GM12878 (cell line): Measurements from ENCODE around the gene CREB5. TPM values are rescaled to one million over a fixed set of nuclear protein-coding genes. Genes with fewer than 3 reads are reported as not detected.

Experiments
- ATAC-seq: fragments of 200-7000 bp; cut with Tn5 transposase; 3 replicates; pipeline ENCODE4 v1.9.1; 2020; ENCODE audit warnings: mild to moderate bottlenecking, moderate library complexity
- BruUV-seq: library from RNA; stranded (reverse); fragments of 400-500 nt; replicated peaks from 2 replicates; lab custom pipeline; 2021; lab: Mats Ljungman, UMichigan
- CTCF ChIA-PET: fragments of 300-600 bp; sonication (Branson Sonifier 250); formaldehyde crosslinking; extraction: SDS; loops from one replicate; lab custom pipeline; 2021; ENCODE audit warnings: inconsistent platforms; lab: Yijun Ruan, JAX
- POLR2A ChIA-PET: fragments of 350-600 bp; formaldehyde crosslinking; extraction: SDS; loops from one replicate; lab custom pipeline; 2021; ENCODE audit warnings: inconsistent platforms; lab: Charles Lee
- RAD21 ChIA-PET: fragments of 300-600 bp; sonication (Branson Sonifier 250); formaldehyde crosslinking; loops from one replicate; lab custom pipeline; 2023; ENCODE audit warnings: antibody characterized with exemption; ENCODE audit not compliant: unreplicated experiment; lab: Charles Lee
- SMC1A ChIA-PET: fragments of 300-600 bp; sonication (Branson Sonifier 250); formaldehyde crosslinking; loops from one replicate; lab custom pipeline; 2023; ENCODE audit not compliant: unreplicated experiment, uncharacterized antibody; lab: Charles Lee
- DNase-seq: peaks from one replicate; pipeline ENCODE4 v3.0.0-alpha.2; 2011; ENCODE audit warnings: low read depth, low spot score
- FAIRE-seq: peaks from 3 replicates; lab custom pipeline; 2011; peaks lifted over from hg19 to GRCh38; lab: Jason Lieb, UNC
- H2AFZ ChIP-seq: 2 replicates; pipeline ENCODE4 v1.6.0; 2011; ENCODE audit warnings: low read depth, low read length, control low read depth; ENCODE audit not compliant: control insufficient read depth
- H3K27ac ChIP-seq: 2 replicates; pipeline ENCODE4 v1.5.1; 2011; ENCODE audit warnings: control low read depth; ENCODE audit not compliant: control insufficient read depth, insufficient read depth
- H3K27me3 ChIP-seq, 2 experiments: replicated peaks in 1 of 2; 2 replicates each; pipeline versions ENCODE4 v1.6.0 to v1.6.1; 2011; ENCODE audit warnings: low read length in 1 of 2; ENCODE audit not compliant: control insufficient read depth in 2 of 2, insufficient read depth in 2 of 2
- H3K36me3 ChIP-seq, 2 experiments: 2 replicates each; pipeline ENCODE4 v1.5.1; 2011; ENCODE audit warnings: low read length in 1 of 2; ENCODE audit not compliant: control insufficient read depth in 2 of 2, insufficient read depth in 2 of 2
- H3K4me1 ChIP-seq: 2 replicates; pipeline ENCODE4 v1.6.1; 2011; ENCODE audit warnings: mild to moderate bottlenecking, low read length, moderate library complexity, mixed read lengths; ENCODE audit not compliant: control insufficient read depth, insufficient read depth
- H3K4me2 ChIP-seq: 2 replicates; pipeline ENCODE4 v1.6.0; 2011; ENCODE audit warnings: control low read depth; ENCODE audit not compliant: control insufficient read depth, insufficient read depth
- H3K4me3 ChIP-seq: fragments of 200-600 bp; sonication (generic); 2 replicates; pipeline ENCODE4 v1.5.1; 2016
- H3K79me2 ChIP-seq: 2 replicates; pipeline ENCODE4 v1.6.0; 2011; ENCODE audit warnings: low read length; ENCODE audit not compliant: control insufficient read depth, insufficient read depth
- H3K9ac ChIP-seq: 2 replicates; pipeline ENCODE4 v1.8.0; 2011; ENCODE audit warnings: low read length, control low read depth, mixed read lengths; ENCODE audit not compliant: control insufficient read depth, insufficient read depth
- H3K9me3 ChIP-seq: replicated peaks from 3 replicates; pipeline ENCODE4 v1.5.1; 2011; ENCODE audit warnings: mild to moderate bottlenecking, low read length; ENCODE audit not compliant: control insufficient read depth, insufficient read depth
- H4K20me1 ChIP-seq: 2 replicates; pipeline ENCODE4 v1.6.0; 2011; ENCODE audit not compliant: control insufficient read depth, insufficient read depth
- PML ChIP-seq: IDR thresholded peaks from 2 replicates; pipeline ENCODE4 v1.6.1; 2012; ENCODE audit warnings: low read length, inconsistent platforms
- RELB ChIP-seq: fragments of 450-650 bp; IDR thresholded peaks from 2 replicates; pipeline ENCODE4 v1.6.1; 2017; ENCODE audit warnings: low read depth, mild to moderate bottlenecking, moderate library complexity
- RUNX3 ChIP-seq: IDR thresholded peaks from 2 replicates; pipeline ENCODE4 v1.6.1; 2012; ENCODE audit warnings: low read length, inconsistent platforms
- WGBS: methylation state at CpG from one replicate; pipeline ENCODE4 v1.1.6; 2016; ENCODE audit warnings: low lambda C conversion rate; ENCODE audit not compliant: insufficient replicate concordance, insufficient coverage; ENCODE audit errors: missing lambda C conversion rate; 5-methylcytosine and 5-hydroxymethylcytosine counted together
- in situ Hi-C: fragments of 300-500 bp; cut with MboI; formaldehyde crosslinking; loops from 9 replicates; pipeline ENCODE4 v1.14.3; 2018; ENCODE audit warnings: mixed read lengths
- intact Hi-C: fragments of 100-400 bp; cut with micrococcal nuclease; formaldehyde crosslinking; loops from one replicate; pipeline ENCODE4 v1.14.2; 2022; ENCODE audit not compliant: unreplicated experiment
- polyA plus RNA-seq, 11 experiments: library from polyadenylated mRNA; depleted of rRNA in 4 of 11; unstranded in 6 of 11; stranded (reverse) in 5 of 11; fragments of >200 nt; fragmentation: Nextera tagmentation in 4 of 11; fragmentation: Illumina TruSeq in 1 of 11; extraction: Ambion mirVana in 4 of 11; extraction: Trizol in 1 of 11; gene quantifications; 1 replicate in 1 of 11; 2 replicates in 10 of 11; pipeline versions ENCODE4 v1.2.1 to v1.2.3, GENCODE V29; 2011 to 2016; ENCODE audit warnings: inconsistent platforms in 2 of 11, missing spikeins in 2 of 11, low read depth in 1 of 11
- total RNA-seq, 4 experiments: library from RNA; depleted of rRNA in 3 of 4; stranded (reverse); fragments of >200 nt in 3 of 4; fragmentation: Illumina TruSeq in 1 of 4; extraction: Trizol in 1 of 4; gene quantifications; 2 replicates each; pipeline versions ENCODE4 v1.2.1 to v1.2.3, GENCODE V29; 2013 to 2021

The CREB5 gene
- total and polyA plus RNA-seq, 10 of the 15 experiments (the other 5 are each of a cell fraction or from before 2014, with no cell fraction given) = 12.9 to 74.1 (median 53.0) TPM

DNA sequence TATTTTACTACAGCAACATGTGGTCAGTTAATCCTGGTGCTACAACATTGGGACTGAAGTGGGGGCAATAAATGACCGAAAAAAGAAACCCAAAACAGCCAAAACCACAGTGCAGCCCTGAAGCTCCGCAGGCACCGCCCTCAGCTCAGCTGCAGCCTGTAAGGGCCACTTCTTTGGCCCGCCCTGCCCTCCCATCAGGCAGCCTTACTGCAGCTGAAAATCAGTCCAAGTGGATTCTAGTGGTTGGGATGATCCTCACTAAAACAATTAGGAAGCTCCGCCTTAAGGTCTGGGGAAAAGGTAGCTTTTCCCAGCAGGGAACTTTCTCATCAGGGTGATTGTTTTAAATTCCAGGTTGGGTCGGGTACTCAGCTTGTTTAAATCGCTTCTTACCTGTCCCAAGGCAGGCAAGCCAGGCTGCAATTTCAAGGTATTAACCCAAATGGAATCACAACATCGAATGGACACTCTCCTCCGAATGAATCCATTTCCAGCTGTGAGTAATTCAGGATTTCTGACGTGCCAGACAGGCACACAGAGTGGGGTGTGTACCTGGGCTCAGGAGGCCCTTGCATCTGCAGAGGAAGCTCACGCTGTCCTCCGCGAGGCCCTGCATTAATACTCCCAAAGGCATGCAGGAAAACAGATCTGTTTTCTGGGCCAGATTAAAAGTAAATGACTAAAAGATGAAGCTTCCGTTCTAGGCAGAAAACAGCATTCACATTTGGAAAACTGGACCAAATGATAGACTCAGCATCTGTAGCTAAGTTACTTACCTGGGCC lies 104.3 kb downstream of the CREB5 start:
- ChIA-PET RAD21 (interaction anchor here (0.6 to 1.3 kb wide), 3 partner anchors 8 to 216 kb away, joined by 3 to 4 read pairs (median 3); no protein-coding TSS in a partner anchor), POLR2A (interaction anchor here (0.5 to 1.8 kb wide), 3 partner anchors 11 to 81 kb away, joined by 3 to 6 read pairs (median 4); no protein-coding TSS in a partner anchor), CTCF (interaction anchor here (1.0 to 2.0 kb wide), 6 partner anchors 8 to 100 kb away, joined by 3 to 5 read pairs (median 4); no protein-coding TSS in a partner anchor), SMC1A (interaction anchor here (0.6 to 14.5 kb wide), 9 partner anchors 13 to 74 kb away, joined by 3 to 153 read pairs (median 3); no protein-coding TSS in a partner anchor)
- H3K4me2 ChIP-seq = no peak overlapping the region
- H4K20me1 ChIP-seq = no peaks in the 10 kb centered on the region
- H3K4me3 ChIP-seq = no peak overlapping the region
- intact Hi-C loops (no loop called here), in situ Hi-C loops (no loop called here)
- TF ChIP-seq PML (no peak), RUNX3 (peak; percentile 29; the same call in 1 of the 2 replicates), RELB (no peak)
- H2AFZ ChIP-seq = no peak overlapping the region
- H3K4me1 ChIP-seq = no peaks in the 10 kb centered on the region
- DNase-seq (no peak), ATAC-seq (no peak), FAIRE-seq (no peak)
- H3K9me3 ChIP-seq = no peaks in the 10 kb centered on the region
- no TSS peak for BruUV-seq
- no peaks in the 10 kb centered on the region; a peak in 1 of 4 replicates for H3K36me3 ChIP-seq
- H3K27ac ChIP-seq = no peak overlapping the region
- no peak overlapping the region for H3K9ac ChIP-seq
- WGBS = 58% methylated on average over 14 of the region's 14 CpGs
- H3K27me3 ChIP-seq = no peaks in the 10 kb centered on the region
- no peaks in the 10 kb centered on the region for H3K79me2 ChIP-seq
